HG03045 (cell line): Measurements from ENCODE around the gene ARHGAP28.
"Not testable (repeated sequence)": the region's sequence is repeated elsewhere in the genome, so short reads cannot be mapped to it uniquely, and the experiment has no call there.

Experiments used
- ATAC-seq: cut with Tn5 transposase; IDR thresholded peaks from one replicate; pipeline ENCODE4 v1.9.1; 2021; ENCODE audit warnings: mild to moderate bottlenecking, moderate library complexity; ENCODE audit not compliant: unreplicated experiment

ARHGAP28 gene

DNA sequence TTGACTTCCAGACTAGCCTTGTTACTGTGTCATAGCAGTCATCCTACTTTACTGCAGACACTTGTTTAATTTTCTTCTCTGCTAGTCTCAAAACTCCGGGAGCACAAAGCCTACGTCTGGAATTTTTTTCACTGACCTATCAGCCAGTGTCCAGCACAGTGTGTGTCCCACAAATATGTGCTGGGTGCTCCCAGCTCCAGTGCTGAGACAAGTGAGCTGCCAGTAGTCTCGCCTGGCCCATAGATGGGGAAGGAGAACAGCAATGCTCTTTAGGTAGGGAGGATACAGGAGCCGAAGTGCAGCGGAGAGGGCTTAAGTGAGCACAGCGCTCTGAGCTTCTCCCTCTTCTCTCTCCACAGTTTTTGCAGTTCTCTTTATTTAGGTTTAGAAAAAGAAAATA is 34.0 kb downstream of the ARHGAP28 start:
- no peak for ATAC-seq

DNA sequence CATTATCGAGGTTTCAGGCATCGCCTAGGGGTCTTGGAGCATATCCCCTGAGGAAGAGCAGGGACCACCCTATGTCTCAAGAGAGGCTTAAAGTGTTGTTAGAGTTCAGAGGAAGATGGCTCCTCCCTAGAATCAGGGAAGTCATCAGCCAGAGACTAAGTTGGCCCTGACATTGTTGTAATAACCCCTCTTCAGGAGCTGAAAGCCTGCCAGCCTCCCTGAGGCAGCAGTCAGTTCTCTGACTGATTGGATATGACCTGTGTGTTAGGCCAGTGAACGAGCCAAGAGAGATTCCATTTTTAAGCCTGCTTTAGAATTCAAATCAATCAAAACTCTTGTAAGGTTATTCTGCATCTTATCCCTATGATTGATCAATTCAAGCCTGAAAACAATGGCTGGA is 34.9 kb downstream of the ARHGAP28 start:
- ATAC-seq: no peak

DNA sequence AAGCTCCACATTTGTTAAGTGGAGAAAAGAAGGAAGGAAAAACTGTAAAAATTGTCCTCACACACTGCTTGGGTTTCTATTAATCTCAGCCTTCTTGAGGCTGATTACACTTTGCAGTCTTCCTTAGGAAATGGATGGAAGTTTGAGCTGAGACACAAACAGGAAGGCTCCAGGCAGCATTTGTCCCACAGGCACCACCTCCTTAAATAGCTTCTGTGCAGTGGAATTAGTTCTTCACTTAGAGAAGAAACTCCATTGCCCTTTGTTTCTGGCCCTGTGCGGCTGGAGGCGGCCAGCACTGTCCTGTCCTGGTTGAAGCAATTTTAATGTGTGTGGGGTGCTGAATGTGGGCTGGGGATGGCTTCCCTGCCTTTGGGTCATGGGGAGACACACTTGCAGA is 44.3 kb downstream of the ARHGAP28 start:
- no peak for ATAC-seq

DNA sequence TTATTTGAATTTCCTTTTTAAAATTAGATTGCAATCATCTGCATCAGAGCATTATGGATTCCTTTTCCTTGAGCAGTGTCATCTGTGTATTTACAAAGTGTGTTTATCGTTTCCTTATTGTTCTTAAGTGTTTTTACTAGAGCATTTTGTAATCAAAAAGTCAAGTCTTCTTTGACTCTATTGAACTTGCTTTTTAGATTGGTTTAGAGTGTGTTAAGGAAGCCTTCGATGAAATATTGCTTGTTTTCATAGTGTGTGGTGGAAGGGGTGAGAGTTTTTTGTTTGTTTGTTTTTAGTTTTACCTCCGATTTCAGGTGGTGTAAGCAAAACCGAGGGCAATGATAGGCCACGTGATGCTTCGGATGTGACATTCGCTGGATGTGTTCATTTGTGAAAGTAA is 45.7 kb downstream of the ARHGAP28 start:
- no peak for ATAC-seq

DNA sequence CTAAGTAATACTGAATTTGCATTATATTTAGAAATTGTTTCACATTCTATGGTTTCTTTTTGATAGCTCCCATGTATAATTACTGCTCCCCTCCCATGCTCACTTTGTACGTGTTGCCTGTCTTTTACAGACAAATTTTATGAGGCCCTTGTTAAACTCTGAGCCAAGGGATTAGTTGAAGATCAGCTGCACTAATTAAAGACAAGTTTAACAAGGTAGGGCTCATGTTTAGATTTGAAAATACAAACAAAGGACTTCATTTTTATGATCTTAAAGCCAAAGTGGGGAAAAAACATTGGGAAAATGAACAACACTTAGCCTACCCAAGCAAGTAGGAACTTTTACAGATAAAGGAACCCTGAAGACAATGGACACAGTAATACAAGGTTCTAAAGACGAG is 46.2 kb downstream of the ARHGAP28 start:
- no peak for ATAC-seq

DNA sequence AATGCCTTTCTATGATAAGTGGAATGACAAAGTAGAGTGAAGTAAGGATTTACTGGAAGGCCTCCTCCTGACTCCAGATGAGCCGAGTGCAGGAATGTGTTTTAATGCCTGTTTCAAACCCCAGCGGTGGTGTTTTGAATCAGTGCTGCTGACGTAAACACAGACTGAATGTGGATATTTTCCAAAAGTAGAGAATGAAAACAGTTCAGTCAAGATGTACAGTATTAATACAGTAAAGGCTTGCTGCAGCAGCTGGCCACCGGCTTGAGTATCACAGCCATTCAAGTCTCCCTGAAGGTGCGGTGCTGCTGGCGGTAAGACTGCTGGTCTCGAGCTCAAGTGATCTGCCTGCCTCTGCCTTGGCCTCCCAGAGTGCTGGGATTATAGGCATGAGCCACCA is 46.7 kb downstream of the ARHGAP28 start:
- no peak for ATAC-seq

DNA sequence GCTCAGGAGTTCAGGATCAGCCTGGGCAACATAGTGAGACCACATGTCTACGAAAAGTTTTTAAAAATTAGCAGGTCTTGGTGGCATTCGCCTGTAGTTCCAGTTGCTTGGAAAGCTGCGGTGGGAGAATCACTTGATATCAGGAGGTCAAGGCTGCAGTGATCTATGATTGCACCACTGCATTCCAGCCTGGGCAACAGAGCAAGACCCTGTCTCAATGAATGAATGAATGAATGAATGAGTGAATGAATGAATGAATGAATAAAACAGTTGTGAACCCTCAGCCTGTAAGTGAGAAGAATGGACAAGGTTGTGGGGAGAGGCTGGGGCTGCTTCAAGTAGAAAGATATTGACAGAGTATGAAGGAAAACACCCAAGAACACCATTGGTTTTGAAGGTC is 48.0 kb downstream of the ARHGAP28 start:
- no peak for ATAC-seq

DNA sequence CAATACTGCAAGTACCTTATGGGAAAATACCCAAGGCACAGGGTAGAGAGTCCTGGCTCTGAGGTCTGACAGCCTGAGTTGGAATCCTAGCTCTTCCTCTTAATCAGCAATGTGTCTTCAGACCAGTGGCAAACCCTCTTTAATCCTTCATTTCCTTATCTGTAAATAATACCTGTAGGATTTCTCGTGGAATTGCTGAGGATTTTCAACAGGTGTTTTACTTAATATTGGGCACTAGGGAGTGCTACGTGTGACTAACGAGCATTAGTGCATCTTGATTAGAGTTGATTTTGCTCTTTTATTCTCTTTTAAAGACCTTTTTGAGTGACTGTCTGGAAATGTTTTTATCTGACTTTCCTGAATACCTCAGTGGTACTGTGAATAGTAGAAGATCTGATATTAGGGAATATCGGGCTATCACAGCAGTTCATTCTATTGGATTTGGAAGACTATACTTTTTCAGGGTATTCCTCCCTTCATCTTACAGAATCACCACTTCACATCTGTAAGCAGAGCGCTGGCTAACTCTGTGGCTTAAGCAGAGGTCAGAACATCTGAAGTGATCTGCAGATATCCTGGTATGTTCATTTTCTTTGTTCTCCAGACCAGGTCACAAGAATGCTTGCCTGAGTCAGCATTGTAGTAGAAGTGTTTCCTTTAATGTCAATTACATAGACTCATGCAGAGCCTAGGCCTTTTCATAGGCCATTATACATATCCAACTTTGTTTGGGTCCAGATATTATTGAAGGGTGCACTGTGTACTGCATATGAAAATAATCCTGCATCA is 49.1 kb downstream of the ARHGAP28 start:
- no peak for ATAC-seq

DNA sequence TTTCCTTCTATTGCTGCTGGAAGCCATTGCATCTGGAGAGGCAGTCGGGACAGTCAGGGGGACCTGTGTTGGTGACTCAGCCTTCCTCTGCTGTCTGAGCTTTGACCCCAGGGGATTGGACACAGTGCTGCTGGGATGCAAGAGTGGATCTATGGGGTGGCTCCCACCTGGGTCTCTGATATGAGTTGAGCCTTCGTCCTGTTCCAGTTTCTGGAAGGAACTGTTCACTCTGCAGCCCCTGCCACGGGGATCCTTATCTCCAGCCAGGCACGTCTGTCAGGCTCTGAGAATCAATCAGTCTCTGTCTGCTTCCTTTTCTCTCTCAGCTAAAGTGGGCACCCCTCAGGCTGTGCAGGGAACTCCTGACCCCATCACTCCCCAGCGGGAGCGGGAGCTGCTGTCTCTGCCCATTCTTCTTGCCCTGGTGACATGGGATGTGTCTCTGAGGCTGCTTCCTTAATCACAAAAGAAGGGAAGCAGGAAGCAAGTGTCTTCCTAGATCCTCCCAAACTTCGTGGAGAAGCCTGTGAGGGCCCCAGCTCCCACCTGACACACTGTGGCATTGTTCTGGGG is 51.7 kb downstream of the ARHGAP28 start:
- ATAC-seq: no peak

DNA sequence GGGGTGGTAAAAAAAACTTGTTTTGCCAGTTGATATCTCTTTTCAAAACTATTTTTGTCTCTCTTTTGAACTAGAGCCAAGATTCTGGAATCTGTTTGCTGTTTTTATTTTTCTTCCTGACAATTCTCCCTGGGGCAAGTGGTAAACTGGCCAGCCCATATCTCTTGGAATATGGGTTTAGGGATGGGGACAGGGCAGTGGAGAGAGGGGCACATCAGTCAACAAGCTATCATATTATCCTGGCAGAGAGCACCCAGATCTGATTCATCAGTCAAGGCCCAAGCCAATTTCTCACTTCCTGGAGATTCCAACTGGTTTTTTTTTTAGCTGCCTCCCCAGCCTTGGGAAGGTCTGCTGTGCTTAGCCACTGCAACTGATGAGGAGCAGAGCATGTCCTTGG is 52.3 kb downstream of the ARHGAP28 start:
- ATAC-seq: no peak

DNA sequence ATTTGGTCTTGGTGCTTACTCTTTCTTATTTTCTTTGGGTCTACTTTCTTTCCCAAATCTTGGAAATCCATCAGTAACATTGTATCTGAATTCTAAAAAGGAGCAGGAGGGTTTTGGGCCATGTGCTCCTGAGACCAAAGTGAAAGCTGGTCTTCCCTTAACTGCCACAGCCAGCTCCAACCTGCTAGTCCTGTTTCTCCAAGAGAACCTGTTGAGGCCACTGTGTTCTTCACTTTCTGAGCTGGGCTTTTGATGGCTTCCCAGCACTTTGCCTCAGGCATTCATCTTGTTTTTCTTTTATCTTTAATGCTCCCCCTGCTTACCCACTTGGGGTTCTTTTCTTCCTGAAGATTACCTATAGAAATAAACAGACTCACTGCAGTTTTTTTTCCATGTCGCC is 53.3 kb downstream of the ARHGAP28 start:
- ATAC-seq: no peak

DNA sequence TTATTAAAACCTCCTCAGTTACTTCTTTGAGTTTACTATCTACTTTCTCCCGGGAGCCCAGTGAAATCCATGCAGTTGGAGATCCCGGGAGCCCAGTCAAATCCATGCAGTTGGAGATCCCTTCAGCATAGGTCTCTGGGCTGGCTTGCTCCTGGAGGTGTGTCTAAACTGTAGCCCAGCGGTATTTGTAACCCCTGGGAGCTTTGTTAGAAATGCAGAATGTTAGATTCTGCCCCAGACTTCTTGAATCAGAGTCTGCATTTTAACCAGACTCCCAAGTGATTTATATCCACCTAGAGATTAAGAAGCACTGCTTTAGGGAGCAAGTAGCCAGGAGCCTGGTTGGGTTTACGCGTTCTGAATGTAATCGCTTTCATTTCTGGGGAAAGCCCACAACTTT is 54.5 kb downstream of the ARHGAP28 start:
- ATAC-seq: no peak

DNA sequence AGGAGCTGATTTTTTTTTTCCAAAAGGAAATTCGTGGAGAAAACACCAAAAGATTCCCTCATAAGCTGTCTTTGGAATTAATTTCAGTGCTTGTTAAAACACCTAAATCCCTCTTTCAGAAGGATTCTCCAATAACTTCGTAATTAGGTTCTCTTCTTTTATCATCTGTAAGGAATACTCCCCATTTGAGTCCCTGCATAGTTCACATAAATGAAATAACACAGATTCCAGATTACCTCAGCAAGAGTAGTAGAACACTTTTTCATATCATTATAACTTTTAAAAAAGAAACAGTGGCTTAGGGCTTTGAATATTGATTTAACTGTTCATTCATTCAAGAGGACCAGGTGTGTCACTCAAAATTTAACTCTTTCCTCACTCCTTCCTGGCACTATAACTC is 55.5 kb downstream of the ARHGAP28 start:
- no peak for ATAC-seq

DNA sequence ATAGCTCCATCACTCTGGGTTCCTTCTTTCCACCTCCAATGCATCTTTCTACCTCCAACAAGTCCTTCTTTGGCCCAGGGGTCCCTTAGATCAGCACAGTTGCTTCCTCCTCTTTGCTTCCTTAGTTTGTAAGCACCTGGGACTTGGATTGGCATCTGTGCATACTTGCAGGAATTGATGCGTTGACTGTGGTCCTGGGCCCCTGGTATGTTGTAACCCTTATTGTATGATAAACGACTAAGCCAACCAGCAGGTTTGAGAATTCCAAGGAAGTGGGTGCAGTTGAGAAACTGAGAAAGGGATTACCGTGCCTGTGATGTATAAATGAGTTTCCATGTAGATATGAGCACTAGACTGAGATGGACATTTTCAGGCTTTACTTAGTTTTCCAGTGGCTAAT is 55.9 kb downstream of the ARHGAP28 start:
- no peak for ATAC-seq

DNA sequence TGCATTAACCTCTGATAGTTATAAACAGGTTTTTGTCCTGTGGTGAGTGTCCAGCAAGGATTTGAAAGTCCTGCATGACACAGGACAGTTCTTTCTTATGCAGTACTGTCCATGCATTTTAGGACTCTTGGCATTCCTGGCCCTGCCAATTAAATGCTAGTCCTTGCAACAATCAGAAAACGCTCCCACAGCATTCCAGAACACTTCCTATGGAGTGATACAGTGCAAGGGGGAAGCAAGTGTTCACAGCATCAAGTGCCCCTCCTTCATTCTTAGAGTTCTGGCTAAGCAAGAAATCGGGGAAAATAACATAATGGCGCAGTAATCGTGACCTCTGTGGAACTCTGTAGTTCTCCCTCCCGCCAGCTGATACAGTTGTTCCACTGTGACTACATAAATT is 62.9 kb downstream of the ARHGAP28 start:
- ATAC-seq: no peak

DNA sequence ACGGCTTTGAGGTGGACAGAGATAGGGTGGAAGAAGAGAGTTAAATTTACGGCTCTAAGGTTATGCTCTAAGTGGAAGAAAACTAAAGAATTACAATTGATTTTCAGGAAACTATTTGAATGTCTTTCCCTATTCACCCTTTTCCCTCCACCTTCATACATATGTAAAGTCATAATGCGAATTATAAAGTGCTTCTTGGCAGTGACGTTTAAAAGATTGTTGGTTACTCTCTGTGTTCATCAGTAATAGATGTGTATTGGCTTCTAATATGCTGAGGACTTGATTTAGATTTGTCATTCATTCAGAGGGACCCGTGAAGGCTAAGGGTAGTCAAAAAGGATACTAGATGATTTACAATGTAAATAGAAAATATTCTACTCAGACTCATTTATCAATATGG is 63.9 kb downstream of the ARHGAP28 start:
- ATAC-seq: no peak

DNA sequence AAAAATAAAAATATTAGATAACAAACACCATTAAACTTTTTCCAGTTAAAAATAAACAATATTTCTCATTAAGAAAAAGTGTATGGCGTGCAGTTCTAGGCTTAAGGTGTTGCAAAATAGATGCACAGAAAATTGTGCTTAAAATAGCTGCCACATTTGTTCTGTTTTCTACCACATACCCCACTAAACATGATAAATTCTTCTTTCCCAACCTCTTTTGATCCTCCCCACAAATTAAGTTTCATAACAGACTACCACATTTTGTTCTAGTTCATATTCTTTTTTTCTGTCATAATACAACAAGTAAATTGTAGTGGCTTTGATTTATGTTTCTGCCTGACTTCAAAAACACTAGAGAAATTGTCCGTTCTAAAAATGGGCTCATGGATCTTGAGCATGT is 64.5 kb downstream of the ARHGAP28 start:
- ATAC-seq: no peak

DNA sequence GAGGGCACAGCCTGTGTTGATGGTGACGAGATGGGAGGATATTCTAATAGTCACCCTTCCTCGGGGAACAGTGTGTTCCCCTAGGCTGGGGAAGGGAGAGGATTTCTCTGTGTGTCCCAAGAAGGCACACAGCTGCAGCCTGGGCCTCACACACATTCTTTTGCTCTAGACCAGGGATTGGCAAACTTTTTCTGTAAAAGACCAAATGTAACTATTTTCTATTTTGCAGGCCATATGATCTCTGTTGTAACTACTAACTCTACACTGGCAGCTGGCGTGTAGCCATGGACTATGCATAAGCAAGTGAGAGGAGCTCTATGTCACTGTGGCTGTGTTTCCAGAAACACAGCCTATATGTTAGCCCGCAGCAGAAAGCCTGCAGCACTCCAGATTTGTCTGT is 65.8 kb downstream of the ARHGAP28 start:
- no peak for ATAC-seq

DNA sequence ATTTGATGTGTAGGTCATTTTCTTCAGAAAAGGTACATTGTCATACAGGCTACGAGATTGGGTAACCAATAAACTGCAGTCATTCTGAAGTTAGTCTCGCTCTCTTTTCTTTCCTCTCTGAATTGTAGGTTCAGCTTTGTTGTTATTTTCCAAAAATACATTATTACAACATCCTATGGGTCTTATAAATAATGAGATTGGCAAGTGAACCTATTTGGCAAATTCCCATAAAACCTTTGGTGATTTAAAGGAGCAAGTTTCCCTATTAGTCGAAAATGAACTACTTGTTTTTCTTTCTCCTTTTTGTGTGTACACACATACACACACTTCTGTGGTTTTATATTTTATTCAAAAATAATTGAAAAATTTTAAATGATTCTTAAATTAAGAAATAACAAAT is 67.0 kb downstream of the ARHGAP28 start:
- ATAC-seq: no peak

DNA sequence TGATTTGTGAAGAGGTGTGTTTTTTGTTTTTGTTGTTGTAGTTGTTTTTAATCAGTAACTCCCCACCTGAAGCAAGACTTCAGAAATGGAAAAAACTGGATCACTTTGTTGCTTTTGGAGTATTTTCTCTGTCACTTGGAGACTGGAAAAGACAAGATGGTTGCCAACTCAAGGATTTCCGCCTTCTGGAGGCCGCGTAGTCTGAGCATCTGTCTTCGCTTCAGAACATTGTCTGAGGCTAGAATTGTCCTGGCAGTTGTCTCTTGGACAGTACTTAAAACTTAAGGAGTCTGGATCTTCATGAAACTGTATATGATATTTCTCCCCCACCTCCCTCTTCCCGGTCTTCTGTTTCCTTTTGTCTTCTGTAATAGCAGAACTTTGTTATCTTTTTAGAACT is 67.7 kb downstream of the ARHGAP28 start:
- ATAC-seq: no peak

DNA sequence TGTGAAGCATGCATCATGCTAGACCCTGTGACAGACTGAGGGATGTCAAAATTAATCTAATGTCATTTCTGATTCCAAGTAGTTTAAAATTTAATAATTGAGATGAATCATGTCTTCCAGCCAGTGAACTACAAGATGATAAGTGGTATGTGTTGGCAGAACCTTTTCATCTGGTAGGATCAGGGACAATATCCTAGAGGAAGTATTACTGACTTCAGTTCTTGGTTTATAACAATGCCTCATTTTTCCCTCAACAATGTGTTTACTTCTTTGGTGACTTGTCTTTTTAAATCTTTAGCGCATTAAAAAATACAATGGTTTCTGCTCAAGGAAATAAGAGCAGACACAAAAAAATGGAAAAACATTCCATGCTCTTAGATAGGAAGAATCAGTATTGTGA is 69.4 kb downstream of the ARHGAP28 start:
- no peak for ATAC-seq

DNA sequence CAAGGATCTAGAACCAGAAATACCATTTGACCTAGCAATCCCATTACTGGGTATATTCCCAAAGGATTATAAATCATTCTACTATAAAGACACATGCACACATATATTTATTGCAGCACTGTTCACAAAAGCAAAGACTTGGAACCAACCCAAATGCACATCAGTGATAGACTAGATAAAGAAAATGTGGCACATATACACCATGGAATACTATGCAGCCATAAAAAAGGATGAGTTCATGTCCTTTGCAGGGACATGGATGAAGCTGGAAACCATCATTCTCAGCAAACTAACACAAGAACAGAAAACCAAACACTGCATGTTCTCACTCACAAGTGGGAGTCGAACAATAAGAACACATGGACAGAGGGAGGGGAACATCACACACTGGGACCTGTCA is 70.8 kb downstream of the ARHGAP28 start:
- not testable (repeated sequence) for ATAC-seq
